Muscle of leg (tissue), 11 donors: Measurements from ENCODE around the gene LSAMP. TPM values are rescaled to one million over a fixed set of nuclear protein-coding genes. Genes with fewer than 3 reads are reported as not detected.

Experiments
- DNase-seq: peaks from one replicate; pipeline ENCODE4 v3.0.0; 2013
- H3K27ac ChIP-seq: one replicate; pipeline ENCODE4 v1.5.1; 2013; ENCODE audit warnings: mild to moderate bottlenecking, low read length, control low read depth
- H3K27me3 ChIP-seq: one replicate; pipeline ENCODE4 v1.6.1; 2013; ENCODE audit warnings: low read length; ENCODE audit not compliant: control insufficient read depth, insufficient read depth
- H3K36me3 ChIP-seq: one replicate; pipeline ENCODE4 v1.6.1; 2013; ENCODE audit warnings: low read length; ENCODE audit not compliant: control insufficient read depth, insufficient read depth
- H3K4me1 ChIP-seq: one replicate; pipeline ENCODE4 v1.6.1; 2013; ENCODE audit warnings: low read length; ENCODE audit not compliant: control insufficient read depth, insufficient read depth
- H3K4me3 ChIP-seq: one replicate; pipeline ENCODE4 v1.5.1; 2013; ENCODE audit warnings: low read length, control low read depth
- H3K9me3 ChIP-seq: replicated peaks from 2 replicates; pipeline ENCODE4 v1.6.1; 2013; ENCODE audit warnings: low read depth, low read length; ENCODE audit not compliant: control insufficient read depth
- WGBS: methylation state at CpG from one replicate; pipeline ENCODE4 v1.1.5; 2013; ENCODE audit warnings: missing lambda C conversion rate; ENCODE audit not compliant: insufficient coverage; 5-methylcytosine and 5-hydroxymethylcytosine counted together
- polyA plus RNA-seq, 8 donors: library from polyadenylated mRNA; unstranded; fragments of 120-200 nt; gene quantifications; one replicate each; pipeline versions ENCODE4 v1.2.1 to v1.2.3, GENCODE V29; 2013; ENCODE audit warnings: inconsistent platforms in 1 of 8, low replicate concordance in 1 of 8; ENCODE audit not compliant: insufficient read length in 8 of 8, insufficient read depth in 1 of 8
- total RNA-seq: library from RNA; stranded (reverse); fragments of 120-200 nt; gene quantifications from one replicate; pipeline ENCODE4 v1.2.4, GENCODE V29; 2013

LSAMP gene
- total and polyA plus RNA-seq, 9 donors, result 3.5 to 13.4 (median 6.3) TPM

DNA sequence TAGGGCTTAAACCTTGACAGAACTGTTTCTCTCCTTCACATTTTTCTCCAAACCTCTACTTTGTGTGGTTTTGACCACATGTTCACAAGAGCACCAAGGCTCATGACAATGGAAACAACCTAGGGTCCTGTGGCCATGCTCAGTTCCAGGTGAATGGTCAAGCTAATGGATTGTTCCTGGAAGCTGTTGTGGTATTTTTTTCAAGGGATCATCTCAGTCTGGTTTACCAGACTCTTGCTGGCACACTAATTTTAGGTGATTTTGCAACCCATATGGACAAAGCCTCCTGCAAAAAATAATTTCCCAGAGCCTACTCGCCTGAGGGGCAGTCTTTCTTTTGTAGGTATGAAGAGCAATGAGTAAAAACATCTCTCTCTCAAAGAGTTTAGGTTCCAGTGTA, 67.2 kb downstream of the LSAMP start:
- no peak for DNase-seq
- Histone ChIP-seq H3K4me3 (no peak overlapping the region), H3K9me3 (no peaks in the 10 kb centered on the region), H3K36me3 (no peaks in the 10 kb centered on the region), H3K27me3 (no peaks in the 10 kb centered on the region), H3K27ac (no peak overlapping the region), H3K4me1 (no peaks in the 10 kb centered on the region)
- WGBS, result no CpG with 5 or more reads among the region's 1 CpG

DNA sequence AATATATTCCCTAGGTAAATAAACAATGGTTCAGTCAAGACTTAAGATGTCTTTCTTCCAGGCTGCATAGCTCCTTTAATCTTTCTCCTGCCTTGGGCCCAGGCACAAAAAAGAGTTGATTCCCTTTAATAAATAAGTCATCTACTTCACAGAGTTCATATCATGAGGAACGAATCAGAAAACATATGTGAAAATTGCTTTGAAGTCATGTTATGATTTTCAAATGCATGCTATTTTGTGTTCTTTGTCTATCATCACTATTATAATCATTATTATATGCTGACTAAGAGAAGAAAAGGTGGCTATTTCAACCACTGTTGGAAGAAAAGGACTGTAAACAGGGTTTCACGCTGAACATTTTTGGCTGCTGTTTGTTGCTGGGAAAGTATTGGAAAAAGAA, 70.4 kb downstream of the LSAMP start:
- WGBS, result no CpG with 5 or more reads among the region's 2 CpGs
- no peaks in the 10 kb centered on the region for H3K9me3 ChIP-seq
- DNase-seq, result no peak
- H3K4me1 ChIP-seq, result no peaks in the 10 kb centered on the region
- no peak overlapping the region for H3K4me3 ChIP-seq
- H3K27me3 ChIP-seq, result no peaks in the 10 kb centered on the region
- no peak overlapping the region for H3K27ac ChIP-seq
- no peaks in the 10 kb centered on the region for H3K36me3 ChIP-seq

DNA sequence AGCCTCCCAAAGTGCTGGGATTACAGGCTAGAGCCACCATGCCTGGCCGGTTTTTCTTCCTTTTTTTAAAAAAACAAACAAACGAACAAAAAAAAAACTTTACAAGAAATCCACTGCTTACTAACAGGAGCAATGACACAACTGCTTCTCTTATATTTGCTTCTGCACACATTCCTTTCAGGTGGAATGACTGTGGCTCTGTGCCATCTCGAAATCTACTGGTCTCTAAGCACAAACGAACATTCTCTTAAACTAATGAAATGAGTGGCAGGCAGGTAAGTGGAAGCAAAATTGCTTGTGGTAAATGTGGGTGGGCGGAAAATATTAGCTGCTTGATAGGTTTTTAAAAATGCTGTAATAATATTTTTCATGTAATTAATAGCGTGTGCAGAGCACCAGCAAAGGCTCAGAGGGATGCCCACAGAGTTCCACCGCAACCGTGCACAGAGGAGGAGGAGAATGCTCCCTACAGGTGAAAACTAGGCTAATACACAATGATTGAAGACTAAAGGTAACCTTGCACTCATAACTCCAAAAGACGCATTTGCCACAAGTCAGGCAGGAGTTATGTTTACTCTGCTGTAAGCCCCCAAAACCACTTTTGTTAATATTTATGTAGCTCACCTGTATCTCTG, 77.4 kb downstream of the LSAMP start:
- peaks cover 4% of the 10 kb centered on the region for H3K9me3 ChIP-seq
- H3K27me3 ChIP-seq, result no peaks in the 10 kb centered on the region
- no peak for DNase-seq
- no peaks in the 10 kb centered on the region for H3K36me3 ChIP-seq
- H3K4me3 ChIP-seq, result no peak overlapping the region
- 89% methylated on average over 3 of the region's 9 CpGs for WGBS
- no peak overlapping the region for H3K27ac ChIP-seq
- no peaks in the 10 kb centered on the region for H3K4me1 ChIP-seq

DNA sequence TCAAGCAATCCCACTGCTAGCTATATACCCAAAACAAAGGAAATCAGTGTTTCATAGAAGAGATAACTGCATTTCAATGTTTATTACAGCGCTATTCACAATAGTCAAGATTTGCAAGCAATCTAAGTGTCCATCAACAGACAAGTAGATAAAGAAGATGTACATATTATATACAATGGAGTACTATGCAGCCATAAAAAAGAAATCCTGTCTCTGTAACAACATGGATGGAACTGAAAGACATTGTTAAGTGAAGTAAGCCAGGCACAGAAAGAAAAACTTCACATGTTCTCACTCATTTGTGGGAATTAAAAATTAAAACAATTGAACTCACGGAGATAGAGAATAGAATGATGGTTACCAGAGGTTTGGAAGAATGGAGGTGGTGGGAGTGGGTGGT, 89.2 kb downstream of the LSAMP start:
- H3K4me1 ChIP-seq, result no peaks in the 10 kb centered on the region
- no CpG with 5 or more reads among the region's 2 CpGs for WGBS
- H3K9me3 ChIP-seq, result no peaks in the 10 kb centered on the region
- H3K36me3 ChIP-seq, result no peaks in the 10 kb centered on the region
- H3K4me3 ChIP-seq, result no peak overlapping the region
- no peak for DNase-seq
- no peaks in the 10 kb centered on the region for H3K27me3 ChIP-seq
- no peak overlapping the region for H3K27ac ChIP-seq

DNA sequence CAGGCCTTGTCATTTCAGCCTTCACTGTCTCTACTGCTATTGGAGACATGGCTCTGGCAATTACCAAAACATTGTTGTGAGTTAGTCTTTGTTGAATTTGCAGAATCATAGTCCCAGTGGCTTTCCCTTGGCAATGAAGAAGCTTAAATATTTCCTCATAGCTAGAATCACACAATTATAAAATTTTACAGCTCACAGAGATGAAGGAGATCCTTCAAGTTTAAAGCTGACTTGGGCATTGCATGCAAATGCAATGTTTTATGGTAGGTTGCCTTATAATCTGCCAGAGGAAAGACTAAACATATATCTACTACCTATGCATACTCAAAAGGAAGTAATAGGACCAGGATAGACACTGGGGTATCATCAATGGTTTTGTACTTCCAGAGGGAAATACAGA, 90.9 kb downstream of the LSAMP start:
- no peak overlapping the region for H3K27ac ChIP-seq
- no peak overlapping the region for H3K4me3 ChIP-seq
- no peaks in the 10 kb centered on the region for H3K27me3 ChIP-seq
- no peaks in the 10 kb centered on the region for H3K36me3 ChIP-seq
- no peaks in the 10 kb centered on the region for H3K4me1 ChIP-seq
- no peaks in the 10 kb centered on the region for H3K9me3 ChIP-seq
- no peak for DNase-seq

DNA sequence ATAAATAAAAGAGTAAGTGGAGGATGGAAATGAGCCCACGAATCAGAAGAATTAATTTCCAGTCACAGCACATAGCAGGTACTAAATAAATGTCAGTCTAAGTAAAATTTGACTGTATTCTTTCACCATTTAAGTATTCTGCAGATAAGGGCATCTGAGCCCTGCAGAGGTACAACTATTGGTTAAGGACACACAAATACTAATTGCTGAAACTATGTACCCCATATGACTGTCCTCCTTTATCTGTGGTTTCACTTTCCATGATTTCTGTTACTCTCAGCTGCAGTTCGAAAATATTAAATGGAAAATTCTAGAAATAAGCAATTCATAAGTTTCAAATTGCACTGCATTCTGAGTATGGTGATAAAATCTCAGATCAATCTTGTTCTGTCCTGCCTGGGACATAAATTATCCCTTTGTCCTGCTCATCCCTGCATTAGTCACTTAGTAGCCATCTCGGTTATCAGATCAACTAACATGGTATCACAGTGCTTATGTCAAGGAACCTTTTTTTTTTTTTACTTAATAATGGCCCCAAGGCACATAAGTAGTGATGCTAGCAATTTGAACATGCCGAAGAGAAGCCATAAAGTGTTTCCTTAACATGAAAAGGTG, 95.1 kb downstream of the LSAMP start:
- no CpG with 5 or more reads among the region's 4 CpGs for WGBS
- Histone ChIP-seq H3K36me3 (no peaks in the 10 kb centered on the region), H3K27ac (no peak overlapping the region), H3K27me3 (no peaks in the 10 kb centered on the region), H3K9me3 (no peaks in the 10 kb centered on the region), H3K4me3 (no peak overlapping the region), H3K4me1 (no peaks in the 10 kb centered on the region)
- no peak for DNase-seq

DNA sequence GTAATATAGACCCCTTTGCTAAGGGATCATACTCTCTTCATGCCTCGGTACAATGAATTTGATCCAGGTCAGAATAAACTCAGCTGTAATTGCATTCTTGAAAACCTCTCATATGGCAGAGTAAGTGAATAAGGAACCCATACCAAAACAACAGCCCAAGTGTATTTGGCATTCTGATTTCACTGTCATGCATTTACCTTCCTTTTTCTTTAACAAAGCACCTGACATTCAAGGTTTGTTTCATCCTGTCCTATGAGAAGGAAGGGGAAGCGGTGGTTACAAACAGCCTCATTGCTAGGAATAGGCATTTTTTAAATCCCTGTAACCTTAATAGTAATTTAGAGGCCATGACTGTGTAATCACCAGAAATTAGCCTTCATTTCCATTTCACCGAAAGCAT, 97.1 kb downstream of the LSAMP start:
- Histone ChIP-seq H3K27me3 (no peaks in the 10 kb centered on the region), H3K4me3 (no peak overlapping the region), H3K4me1 (no peaks in the 10 kb centered on the region), H3K27ac (no peak overlapping the region), H3K9me3 (no peaks in the 10 kb centered on the region), H3K36me3 (no peaks in the 10 kb centered on the region)
- no CpG with 5 or more reads among the region's 3 CpGs for WGBS
- DNase-seq, result no peak

DNA sequence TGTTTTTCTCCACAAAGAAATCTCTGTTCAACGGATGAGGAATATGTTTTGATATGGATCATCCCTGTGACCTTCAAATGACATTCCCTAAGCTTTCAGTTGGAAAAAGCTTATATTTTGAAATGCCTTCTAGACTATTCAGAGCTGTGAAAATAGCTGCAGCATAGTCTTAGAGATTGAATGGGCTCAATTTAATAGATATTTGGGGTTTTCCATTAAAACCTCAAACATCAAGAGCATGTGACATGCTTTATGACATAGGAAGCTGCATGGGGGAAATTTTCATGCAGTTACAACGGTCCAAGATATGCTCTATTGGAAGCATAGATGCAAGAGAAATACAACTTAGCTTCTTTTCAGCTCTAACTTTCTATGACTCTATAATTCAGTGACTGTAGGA, 102.8 kb downstream of the LSAMP start:
- no peak for DNase-seq
- no peaks in the 10 kb centered on the region for H3K27me3 ChIP-seq
- H3K4me3 ChIP-seq, result no peak overlapping the region
- H3K27ac ChIP-seq, result no peak overlapping the region
- H3K9me3 ChIP-seq, result no peaks in the 10 kb centered on the region
- no peaks in the 10 kb centered on the region for H3K4me1 ChIP-seq
- H3K36me3 ChIP-seq, result no peaks in the 10 kb centered on the region
- WGBS, result no CpG with 5 or more reads among the region's 2 CpGs

DNA sequence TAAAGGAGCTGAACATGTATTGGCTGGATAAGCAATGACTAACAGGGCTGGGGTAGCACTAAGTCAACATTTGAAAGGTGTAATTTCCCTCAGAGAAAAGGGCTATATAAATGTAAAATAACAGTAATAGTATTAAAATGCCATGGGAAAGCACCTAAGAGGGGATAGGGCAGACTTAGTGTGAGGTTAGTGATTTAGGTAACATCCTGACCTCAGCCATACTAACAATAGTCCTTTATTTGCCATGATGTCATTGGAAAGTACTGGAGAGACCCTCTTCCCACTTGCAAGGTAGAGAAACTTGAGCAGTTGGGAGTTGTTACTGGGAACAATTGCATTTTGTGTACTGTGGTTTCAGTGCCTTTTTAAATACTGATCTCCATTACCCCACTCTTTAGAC, 103.4 kb downstream of the LSAMP start:
- Histone ChIP-seq H3K36me3 (no peaks in the 10 kb centered on the region), H3K27ac (no peak overlapping the region), H3K27me3 (no peaks in the 10 kb centered on the region), H3K4me3 (no peak overlapping the region), H3K9me3 (no peaks in the 10 kb centered on the region), H3K4me1 (no peaks in the 10 kb centered on the region)
- no peak for DNase-seq

- 82% methylated on average over 2 of the region's 2 CpGs for WGBS
- Histone ChIP-seq H3K9me3 (no peaks in the 10 kb centered on the region), H3K4me3 (no peak overlapping the region), H3K27me3 (no peaks in the 10 kb centered on the region), H3K4me1 (no peaks in the 10 kb centered on the region), H3K27ac (no peak overlapping the region), H3K36me3 (no peaks in the 10 kb centered on the region)
- no peak for DNase-seq
These were observed 103.9 kb downstream of the LSAMP start for GRCh38 chr3:116341381-116341780.

GRCh38 chr3:116340680-116341216, 104.5 kb downstream of the LSAMP start:
- Histone ChIP-seq H3K27me3 (no peaks in the 10 kb centered on the region), H3K9me3 (no peaks in the 10 kb centered on the region), H3K36me3 (no peaks in the 10 kb centered on the region), H3K27ac (no peak overlapping the region), H3K4me3 (no peak overlapping the region), H3K4me1 (no peaks in the 10 kb centered on the region)
- 80% methylated on average over 1 of the region's 1 CpG for WGBS
- no peak for DNase-seq
